Loucy (cell line): ENCODE measurements around the gene NDUFS7.

Source experiments
- CTCF ChIP-seq: fragments of 200-600 bp; sonication (generic); conservative IDR thresholded peaks from 2 replicates; pipeline ENCODE4 v1.5.1; 2014; ENCODE audit warnings: mild to moderate bottlenecking, antibody characterized with exemption, low read length
- EZH2phosphoT487 ChIP-seq: fragments of 200-600 bp; IDR thresholded peaks from 2 replicates; pipeline ENCODE4 v1.6.1; 2018; ENCODE audit warnings: antibody characterized with exemption, mild to moderate bottlenecking, moderate library complexity, borderline replicate concordance

- no peak for TF ChIP-seq CTCF
- TF ChIP-seq EZH2phosphoT487: no peak
These were observed 50.3 kb downstream of the NDUFS7 start for GRCh38 chr19:1434040-1434366.
